ENCODE data around the gene PLD2.

Gene PLD2, protein sequence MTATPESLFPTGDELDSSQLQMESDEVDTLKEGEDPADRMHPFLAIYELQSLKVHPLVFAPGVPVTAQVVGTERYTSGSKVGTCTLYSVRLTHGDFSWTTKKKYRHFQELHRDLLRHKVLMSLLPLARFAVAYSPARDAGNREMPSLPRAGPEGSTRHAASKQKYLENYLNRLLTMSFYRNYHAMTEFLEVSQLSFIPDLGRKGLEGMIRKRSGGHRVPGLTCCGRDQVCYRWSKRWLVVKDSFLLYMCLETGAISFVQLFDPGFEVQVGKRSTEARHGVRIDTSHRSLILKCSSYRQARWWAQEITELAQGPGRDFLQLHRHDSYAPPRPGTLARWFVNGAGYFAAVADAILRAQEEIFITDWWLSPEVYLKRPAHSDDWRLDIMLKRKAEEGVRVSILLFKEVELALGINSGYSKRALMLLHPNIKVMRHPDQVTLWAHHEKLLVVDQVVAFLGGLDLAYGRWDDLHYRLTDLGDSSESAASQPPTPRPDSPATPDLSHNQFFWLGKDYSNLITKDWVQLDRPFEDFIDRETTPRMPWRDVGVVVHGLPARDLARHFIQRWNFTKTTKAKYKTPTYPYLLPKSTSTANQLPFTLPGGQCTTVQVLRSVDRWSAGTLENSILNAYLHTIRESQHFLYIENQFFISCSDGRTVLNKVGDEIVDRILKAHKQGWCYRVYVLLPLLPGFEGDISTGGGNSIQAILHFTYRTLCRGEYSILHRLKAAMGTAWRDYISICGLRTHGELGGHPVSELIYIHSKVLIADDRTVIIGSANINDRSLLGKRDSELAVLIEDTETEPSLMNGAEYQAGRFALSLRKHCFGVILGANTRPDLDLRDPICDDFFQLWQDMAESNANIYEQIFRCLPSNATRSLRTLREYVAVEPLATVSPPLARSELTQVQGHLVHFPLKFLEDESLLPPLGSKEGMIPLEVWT
- 18.2 to 41.5 (median 29.3) reads per million in 4 experiments for total RNA-seq

DNA sequence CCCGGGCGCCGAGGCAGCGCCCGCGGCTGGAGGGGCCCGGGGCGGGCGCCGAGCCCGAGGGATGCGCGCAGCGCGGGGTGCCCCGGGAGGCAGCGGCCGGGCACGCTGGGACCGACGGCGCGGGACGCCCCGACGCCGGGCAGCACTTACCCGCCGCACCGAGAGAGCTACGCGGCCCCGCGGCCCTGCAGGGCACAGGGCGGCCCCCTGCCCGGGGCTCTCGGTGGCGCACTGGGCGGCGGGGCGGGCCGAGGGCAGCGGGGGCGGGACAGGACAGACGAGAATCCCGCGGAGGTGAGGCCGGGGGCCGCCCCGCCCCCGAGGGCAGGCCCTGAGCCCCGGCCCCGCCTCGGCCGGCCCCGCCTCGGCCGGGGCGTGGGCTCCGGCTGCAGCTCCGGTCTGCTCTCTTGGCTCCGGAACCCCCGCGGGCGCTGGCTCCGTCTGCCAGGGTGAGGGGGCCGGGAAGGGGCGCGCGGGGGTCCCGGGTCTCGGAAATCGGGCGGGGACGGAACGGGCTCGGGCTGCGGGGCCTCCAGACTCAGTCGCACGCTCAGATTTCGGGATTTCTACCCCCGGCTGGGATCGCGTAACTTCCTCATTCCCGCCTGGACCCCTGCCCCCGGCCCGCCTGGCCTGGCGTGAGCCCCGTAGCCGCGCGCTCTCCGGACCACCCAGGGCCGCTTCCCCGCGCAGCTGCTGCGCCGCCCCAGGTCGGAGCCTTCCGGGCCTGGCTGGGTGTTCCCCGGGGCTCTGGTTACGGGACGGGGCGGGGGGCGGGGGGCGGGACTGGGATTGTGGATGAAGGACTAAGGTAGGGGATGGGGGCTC is at the start of gene PLD2:
TSS of gene PLD2 (plus strand) at position 376 of the 828 bp plus-strand sequence. CDS start 621 bp downstream, outside the sequence.
- peak; percentile 76 for DNase-seq

DNA sequence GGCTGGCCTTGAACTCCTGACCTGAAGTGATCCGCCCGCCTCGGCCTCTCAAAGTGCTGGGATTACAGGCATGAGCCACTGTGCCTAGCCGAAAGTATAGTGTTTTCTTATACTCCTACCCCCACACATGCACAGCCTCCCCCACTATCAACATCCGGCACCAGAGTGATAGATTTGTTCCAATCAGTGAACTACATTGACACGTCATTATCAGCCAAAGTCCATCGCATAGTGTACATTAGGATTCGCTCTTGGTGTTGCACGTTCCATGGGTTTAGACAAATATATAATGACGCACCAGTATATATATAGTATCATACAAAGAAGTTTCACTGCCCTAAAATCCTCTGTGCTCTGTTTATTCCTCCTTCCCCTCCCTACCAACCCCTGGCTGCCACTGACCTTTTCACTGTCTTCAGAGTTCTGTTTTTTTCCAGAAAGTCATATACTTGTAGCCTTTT is 47.1 kb upstream of the PLD2 start:
- no peak for DNase-seq

DNA sequence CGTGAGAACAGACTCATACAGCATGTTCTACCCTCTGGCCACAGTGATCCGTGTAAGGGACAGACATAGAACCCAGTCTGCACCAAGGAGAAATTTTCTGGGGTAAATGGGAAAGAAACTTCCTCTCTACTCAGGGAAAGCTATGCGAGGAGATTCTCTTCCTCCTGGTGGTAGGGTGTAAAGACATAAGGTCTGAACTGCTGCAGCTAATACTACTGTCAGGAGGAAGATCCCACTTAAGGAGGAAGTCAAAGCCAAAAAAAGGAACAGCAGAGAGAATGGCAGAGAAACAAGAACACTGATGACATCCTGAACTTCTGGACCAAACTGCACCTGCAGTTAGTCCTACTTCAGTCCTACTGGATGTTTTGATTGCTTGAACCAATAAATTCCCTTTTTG is 42.4 kb upstream of the PLD2 start:
- no peak for DNase-seq

DNA sequence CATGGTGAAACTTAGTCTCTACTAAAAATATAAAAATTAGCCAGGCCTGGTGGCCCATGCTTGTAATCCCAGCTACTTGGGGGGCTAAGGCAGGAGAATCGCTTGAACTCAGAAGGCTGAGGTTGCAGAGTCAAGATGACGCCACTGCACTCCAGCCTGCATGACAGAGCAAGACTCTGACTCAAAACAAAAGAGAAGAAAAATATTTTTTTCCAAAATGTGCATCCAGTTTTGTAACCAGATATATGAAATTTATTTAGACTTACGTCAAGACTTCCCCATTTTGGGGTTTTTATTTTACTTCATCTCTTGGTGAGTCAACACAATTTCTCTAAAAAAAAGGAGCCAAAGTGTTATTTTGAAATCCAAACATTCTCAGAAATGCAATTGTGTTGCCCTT is 40.8 kb upstream of the PLD2 start:
- no peak for DNase-seq

DNA sequence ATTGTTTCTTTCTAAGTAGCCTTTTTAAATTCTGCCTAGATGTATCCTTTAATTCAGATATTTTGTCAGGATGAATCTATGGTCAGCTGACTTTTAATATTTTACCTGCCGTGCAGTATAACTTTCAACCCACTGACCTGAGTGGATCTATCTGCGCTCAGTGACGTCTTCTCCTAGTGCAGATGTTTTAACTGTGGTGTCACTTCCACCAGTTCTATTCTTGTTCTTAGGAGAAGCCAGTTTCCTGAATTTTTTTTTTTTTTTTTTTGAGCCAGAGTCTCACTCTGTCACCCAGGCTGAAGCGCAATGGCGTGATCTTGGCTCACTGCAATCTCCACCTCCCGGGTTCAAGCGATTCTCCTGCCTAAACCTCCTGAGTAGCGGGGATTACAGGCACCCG is 40.2 kb upstream of the PLD2 start:
- no peak for DNase-seq

DNA sequence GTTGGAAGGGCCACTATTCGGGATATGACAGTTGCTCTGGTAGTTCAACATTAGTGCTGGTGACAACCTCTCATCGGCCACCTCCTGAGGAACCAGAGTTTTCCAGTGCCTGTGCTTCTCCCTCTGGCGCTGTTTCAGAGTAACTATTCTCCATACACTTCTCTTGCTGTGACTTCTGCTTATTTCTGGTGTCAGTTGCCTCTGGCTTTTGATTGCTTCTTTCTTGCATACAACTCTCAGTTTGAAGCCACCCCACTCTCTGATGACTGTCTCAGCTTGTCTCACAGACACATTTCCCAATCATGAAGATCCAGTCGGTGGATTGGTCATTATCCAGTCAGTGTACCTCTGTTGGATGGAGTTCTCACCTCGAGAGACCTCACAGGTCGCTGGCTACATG is 38.7 kb upstream of the PLD2 start:
- no peak for DNase-seq

DNA sequence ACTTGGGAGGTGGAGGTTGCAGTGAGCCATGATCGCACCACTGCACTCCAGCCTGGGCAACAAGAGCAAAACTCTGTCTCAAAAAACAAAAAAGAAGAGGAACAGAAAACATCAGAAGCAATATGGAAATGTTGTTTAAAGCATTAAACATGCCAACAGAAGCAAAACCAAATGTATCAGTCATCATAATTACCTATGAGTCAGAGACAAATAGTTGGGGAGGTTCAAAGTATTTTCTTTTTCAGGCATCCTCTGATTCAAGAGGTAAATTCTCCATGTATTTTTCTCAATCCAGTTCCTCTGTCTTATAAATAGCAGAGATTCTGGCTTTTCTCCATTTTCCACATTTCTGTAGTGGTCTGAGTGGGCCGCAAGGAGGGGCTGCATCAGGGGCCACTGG is 37.3 kb upstream of the PLD2 start:
- no peak for DNase-seq

DNA sequence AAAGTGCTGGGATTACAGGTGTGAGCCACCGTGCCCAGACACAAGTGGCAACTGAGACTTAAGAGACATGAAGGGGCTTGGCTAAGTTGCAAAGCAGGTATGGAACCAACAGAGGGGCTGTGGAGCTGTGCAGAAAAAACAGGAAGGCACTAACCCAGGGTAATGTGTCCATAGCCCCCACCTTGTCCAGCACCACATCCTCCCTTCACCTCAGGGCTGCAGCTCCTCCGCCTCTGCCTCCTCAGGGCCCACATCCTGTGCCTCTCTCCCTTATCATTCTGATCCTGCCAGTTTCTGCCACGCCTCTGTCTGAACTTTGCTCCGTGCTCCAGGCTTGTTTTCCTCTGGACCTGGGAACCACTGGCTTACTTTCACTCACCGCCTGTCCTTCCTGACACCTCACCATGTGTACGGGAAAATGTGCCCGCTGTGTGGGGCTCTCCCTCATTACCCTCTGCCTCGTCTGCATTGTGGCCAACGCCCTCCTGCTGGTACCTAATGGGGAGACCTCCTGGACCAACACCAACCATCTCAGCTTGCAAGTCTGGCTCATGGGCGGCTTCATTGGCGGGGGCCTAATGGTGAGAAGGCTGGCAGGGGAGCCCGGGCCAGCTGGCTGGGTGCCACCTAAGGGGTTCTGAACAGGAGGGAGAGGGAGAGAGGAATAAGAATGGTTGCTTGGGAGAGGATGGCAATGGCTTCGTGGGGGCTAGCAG is 35.3 kb upstream of the PLD2 start, which contains the start of gene TM4SF5:
TSS of gene TM4SF5 (plus strand) at position 368 of the 716 bp plus-strand sequence. CDS start at position 405, 37 bp downstream.
- DNase-seq: no peak

DNA sequence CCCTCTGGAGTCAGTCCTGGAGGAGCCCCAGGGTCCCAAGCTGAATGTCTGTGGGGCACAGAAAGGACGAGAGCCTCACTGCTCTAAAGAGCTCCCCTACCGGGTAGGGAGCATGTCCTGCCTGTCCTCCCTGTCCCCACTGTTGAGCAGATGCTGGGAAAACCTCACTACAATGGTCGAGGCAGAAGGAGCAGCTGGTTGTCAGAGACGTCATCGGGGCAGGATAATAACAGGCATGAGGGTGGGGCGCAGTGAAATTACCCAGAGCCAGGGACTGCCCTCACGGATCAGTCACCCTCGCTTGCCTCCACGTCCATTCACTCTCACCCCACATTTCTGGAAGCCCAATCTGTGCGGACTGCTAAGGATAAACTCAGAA is 34.7 kb upstream of the PLD2 start:
- no peak for DNase-seq

DNA sequence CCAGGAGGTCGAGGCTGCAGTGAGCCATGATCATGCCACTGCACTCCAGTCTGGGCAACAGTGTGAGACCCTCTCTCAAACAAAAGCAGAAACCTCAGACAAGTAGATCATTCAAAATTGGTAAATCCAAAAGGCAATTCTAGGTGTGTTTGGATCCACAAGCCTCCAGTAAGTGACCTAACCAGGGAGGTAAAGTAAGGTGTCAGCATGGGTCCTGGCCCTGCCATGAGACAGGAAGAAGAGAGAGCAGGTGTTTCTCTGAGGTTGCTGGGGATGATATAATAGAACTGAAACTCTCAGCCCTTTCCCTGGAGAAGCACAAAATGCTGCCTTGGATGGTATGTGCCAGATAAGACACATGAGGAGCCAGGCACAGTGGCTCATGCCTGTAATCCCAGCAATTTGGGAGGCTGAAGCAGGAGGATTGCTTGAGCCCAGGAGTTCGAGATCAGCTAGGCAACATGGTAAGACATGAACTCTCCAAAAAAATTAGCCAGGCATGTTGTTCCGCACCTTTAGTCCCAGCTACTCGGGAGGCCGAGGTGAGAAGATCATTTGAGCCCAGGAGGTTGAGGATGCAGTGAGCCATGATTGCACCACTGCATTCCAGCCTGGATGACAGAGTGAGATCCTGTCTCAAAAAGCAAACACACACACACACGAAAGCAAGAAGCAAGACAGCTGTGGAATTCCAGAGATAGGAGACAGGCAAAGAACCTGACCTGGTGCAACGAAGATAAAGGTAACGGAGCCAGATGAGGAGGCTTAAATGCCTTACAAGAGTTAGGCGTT is 28.8 kb upstream of the PLD2 start:
- DNase-seq: no peak

DNA sequence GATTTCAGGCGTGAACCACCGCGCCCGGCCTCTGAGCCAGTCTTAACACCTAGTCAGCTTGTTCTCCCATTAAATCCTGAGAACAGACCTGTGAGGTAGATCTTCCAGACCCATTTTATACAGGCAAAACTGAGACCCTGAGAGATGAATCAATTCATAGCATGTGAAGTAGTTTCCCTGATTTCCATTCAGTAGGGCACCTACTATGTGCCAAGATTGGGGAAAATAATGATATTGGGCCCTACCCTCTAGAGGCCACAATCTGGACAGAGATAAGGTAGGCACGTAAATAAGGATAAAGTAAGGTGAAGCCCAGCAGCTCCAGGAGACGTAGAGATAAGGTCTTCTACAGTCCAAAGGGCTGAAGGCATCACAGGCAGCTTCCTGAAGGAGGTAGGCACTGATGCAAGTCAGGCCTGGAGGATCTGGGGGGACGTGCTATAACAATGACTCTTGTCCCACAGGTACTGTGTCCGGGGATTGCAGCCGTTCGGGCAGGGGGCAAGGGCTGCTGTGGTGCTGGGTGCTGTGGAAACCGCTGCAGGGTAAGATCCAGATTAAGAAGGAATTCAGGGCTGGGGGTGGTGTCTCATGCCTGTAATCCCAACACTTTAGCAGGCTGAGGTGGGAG is 26.5 kb upstream of the PLD2 start:
- DNase-seq: no peak

DNA sequence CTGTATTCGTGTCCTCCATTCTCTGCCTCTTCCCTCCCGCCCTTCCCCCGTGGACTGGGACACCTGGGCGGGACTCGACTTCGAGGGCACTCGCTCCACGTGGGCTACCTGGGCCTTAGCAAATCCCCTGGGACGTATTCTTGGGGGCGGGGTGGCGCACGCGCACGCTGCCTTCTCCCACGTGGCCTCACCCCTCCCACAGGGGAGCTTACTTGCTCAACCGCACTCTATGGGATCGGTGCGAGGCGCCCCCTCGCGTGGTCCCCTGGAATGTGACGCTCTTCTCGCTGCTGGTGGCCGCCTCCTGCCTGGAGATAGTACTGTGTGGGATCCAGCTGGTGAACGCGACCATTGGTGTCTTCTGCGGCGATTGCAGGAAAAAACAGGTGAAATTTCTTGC is 24.3 kb upstream of the PLD2 start:
- DNase-seq: no peak

DNA sequence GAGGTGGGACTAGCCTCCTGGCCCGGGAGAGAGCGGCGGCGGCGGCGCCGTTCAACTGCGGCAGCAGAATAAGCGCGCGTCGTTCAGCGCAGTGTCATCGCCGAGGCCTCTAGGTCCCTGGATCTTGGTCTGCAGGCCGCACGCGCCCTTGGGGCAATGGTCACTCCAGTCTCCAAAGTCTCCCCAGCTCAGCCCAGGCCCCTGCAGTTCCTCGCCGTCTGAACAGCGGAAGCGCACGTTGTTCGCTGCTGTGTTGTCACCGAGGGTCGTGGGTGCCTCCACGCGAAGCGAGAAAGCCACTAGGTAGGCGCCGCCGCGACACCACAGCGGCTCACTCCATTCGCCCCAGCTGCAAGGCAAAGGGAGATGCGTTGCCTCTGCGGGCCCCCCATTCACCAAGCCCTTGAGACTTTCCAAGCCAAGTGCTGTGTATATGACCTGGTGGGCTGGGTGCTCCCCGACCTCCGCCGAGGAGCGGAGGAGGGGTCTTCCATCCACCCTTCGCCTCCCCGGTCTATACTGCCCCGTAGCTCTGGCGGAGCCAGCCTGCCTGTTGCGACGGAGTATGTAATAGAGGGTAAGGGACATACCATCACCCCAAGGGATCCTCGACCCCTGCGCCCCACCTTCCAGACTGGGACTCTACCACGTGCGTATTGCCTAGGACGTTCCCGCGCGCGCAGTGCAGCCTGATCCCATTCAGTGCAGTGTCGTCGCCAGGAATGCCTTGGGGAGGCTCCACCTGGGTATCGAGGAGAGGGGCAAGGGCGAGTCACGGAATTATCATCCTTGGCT is 21.4 kb upstream of the PLD2 start:
- DNase-seq: no peak

DNA sequence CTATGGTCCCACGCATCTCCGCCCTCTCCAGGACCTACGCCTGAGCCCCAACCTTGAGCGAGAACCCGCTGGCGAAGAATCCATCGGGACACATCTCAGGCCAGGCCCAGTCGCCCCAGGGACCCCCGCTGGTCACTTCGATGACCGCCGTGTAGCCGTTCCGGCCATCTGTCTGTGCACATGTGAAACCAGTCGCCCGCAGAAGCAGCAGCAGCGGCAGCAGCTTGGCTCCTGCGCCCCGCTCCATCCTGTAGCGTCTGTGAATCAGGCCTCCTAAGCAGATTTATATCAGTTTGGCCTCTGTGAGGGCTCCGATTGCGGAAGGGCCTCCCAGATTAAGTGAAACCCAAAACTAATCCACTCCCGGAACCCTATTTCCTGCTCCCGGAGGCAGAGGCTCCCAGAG is 20.8 kb upstream of the PLD2 start, which contains the start of gene VMO1:
TSS of gene VMO1 (minus strand) at position 259 of the 406 bp plus-strand sequence. CDS start at position 247, 12 bp downstream.
- DNase-seq: no peak

DNA sequence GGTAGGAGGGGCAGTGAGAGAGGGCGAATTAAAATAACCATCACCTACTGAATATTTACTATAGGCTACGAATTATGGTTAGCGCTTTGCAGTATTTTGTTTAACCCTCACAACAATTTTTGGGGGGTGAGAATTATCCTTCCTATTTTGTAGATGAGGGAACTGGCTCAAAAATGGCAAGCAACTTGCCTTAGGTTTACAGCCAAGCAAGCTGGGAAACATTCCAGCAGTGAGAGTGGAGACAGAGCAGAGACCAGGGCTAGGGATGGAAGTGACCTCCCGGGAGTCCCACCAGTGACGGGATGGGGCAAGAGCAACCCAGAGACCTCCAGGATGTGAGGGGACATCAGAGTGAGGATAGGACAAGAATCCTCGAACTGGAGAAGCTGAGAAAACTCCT is 20.4 kb upstream of the PLD2 start:
- DNase-seq: no peak

DNA sequence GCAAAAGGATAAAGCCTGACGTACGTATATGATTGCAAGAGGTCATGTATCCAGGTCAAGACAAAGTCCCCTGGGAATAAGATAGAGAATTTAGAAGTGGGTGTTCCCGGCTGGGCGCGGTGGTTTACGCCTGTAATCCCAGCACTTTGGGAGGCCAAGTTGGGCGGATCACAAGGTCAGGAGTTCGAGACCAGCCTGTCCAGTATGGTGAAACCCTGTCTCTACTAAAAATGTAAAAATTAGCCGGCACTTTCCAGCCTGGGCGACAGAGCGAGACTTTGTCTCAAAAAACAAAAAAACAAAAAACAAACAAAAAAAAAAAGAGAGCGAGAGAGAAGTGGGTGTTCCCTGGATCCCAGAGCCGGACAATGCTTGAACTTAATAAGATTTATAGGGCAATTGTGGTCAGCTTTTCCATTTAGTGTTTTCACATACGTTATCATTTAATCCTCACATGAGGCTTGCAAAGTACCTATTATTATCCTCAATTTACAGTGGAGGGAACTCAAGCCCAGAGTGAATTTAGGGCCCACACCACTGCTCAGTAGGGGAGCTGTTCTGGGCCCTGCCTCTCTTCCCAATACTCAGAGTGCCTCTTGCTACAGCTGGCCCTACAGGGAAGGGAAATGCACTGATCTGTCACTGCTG is 18.7 kb upstream of the PLD2 start:
- DNase-seq: no peak

DNA sequence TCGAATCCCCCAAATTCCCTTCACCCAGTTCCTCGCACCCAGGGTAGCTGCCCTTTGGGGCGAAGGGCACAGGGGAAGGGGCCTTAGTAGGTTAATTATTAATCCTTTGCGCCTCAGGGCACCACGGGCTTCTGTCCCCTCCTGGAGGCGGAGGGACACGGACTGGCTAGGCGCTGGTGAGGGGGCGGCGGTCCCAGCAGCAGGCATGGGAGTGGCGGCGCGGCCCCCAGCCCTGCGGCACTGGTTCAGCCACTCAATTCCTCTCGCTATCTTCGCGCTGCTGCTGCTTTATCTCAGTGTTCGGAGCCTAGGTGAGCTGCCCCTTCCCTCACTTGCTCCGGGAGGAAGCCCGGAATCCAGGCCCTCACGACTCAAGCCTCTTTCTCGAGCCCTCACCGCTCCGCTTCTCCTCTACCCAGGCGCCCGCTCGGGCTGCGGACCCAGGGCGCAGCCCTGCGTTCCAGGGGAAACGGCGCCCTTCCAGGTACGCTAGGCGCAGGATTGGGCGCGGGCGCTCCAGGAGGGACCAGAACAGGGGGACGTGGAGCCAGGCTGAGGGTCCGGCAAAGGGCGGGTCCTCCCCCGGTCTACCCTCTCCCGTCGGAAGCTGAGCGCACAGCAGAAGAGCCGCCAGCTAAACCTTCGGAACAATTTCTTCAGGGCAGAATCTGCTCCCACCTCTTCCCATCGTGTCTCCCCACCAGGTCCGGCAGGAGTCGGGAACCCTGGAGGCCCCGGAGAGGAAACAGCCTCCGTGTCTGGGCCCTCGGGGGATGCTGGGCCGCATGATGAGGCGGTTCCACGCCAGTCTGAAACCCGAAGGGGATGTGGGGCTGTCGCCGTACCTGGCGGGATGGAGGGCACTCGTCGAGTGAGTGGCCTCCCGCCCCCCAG is 17.9 kb upstream of the PLD2 start, which contains the start of gene GLTPD2:
TSS of gene GLTPD2 (plus strand) at position 158 of the 894 bp plus-strand sequence. CDS start at position 206, 48 bp downstream.
- no peak for DNase-seq

DNA sequence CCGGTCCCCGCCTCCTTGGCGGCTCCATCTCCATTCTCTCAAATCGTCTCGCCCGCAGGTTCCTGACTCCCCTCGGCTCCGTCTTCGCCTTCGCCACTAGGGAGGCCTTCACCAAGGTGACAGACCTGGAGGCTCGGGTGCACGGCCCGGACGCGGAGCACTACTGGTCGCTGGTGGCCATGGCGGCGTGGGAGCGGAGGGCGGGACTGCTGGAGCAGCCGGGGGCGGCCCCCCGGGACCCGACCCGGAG is 17.3 kb upstream of the PLD2 start:
- no peak for DNase-seq
